Inflammatory macrophage treated with lipopolysaccharide for 1 hour (primary cell): ENCODE results near the gene CBY1.

Source experiments
- DNase-seq, 2 donors: peaks; one replicate each; pipeline ENCODE4 v3.0.0-alpha.2; 2020 to 2022

CBY1 gene

GRCh38 chr22:38652859-38653258 is 3.6 kb upstream of the CBY1 start:
- DNase-seq: no peak

- DNase-seq: no peak
Measured at GRCh38 chr22:38653741-38654140, 2.7 kb upstream of the CBY1 start.

GRCh38 chr22:38655519-38656255 is 751 bp upstream of the CBY1 start:
- no peak for DNase-seq

- DNase-seq: peak in 1 of 2 donors; percentile 10
Measured at GRCh38 chr22:38657045-38657909, 839 bp downstream of the CBY1 start.

GRCh38 chr22:38674888-38675287 is 18.4 kb downstream of the CBY1 start:
- no peak for DNase-seq

GRCh38 chr22:38675833-38676232 is 19.4 kb downstream of the CBY1 start:
- DNase-seq: no peak

GRCh38 chr22:38681582-38682335 is 25.3 kb downstream of the CBY1 start, which contains the start of gene TOMM22:
Gene TOMM22, plus strand, starts transcription at chr22:38681957. Its CDS starts 22 bp downstream, at chr22:38681979.
- DNase-seq: peak; percentile 84 to 93

GRCh38 chr22:38684895-38685294 is 28.5 kb downstream of the CBY1 start:
- no peak for DNase-seq

- DNase-seq: no peak
Measured at GRCh38 chr22:38685761-38686160, 29.3 kb downstream of the CBY1 start.

- no peak for DNase-seq
Measured at GRCh38 chr22:38689651-38690050, 33.2 kb downstream of the CBY1 start.

GRCh38 chr22:38694049-38694448 is 37.6 kb downstream of the CBY1 start:
- DNase-seq: no peak

GRCh38 chr22:38694940-38695339 is 38.5 kb downstream of the CBY1 start:
- peak; percentile 27 to 51 for DNase-seq

GRCh38 chr22:38696606-38697424 is 40.4 kb downstream of the CBY1 start:
- DNase-seq: peak; percentile 58 to 65

GRCh38 chr22:38697425-38698089 is 41.1 kb downstream of the CBY1 start:
- no peak for DNase-seq

- DNase-seq: no peak
Measured at GRCh38 chr22:38698407-38699094, 42.1 kb downstream of the CBY1 start.

- no peak for DNase-seq
Measured at GRCh38 chr22:38699143-38699542, 42.7 kb downstream of the CBY1 start.

GRCh38 chr22:38699784-38700183 is 43.3 kb downstream of the CBY1 start:
- DNase-seq: no peak

- DNase-seq: peak; percentile 70 to 77
Measured at GRCh38 chr22:38700270-38700788, 43.9 kb downstream of the CBY1 start.

- DNase-seq: peak; percentile 91 to 98
Measured at GRCh38 chr22:38700789-38701628, 44.6 kb downstream of the CBY1 start, which contains the start of gene JOSD1. Gene JOSD1, minus strand, starts transcription at chr22:38700943. Its CDS starts 956 bp downstream, at chr22:38699987.
